ENCODE results near the gene MAMDC2.

The MAMDC2 gene

GRCh38 chr9:70255486-70255885, 211.8 kb downstream of the MAMDC2 start:
- no peaks in the 10 kb centered on the region for H3K27me3 ChIP-seq (ENCODE audit: insufficient read depth, low read length)
- H3K4me1 ChIP-seq (ENCODE audit: insufficient read depth, low read length): peaks cover 14% of the 10 kb centered on the region; the same call in 1 of the 2 replicates
- no peaks in the 10 kb centered on the region for H3K9me3 ChIP-seq (ENCODE audit: insufficient read depth, low read depth, low read length)
- no peaks in the 10 kb centered on the region for H3K36me3 ChIP-seq (ENCODE audit: insufficient read depth, low read length)
- peak overlapping the region; percentile 5; the same call in 1 of the 2 replicates for H3K9ac ChIP-seq (ENCODE audit: low read depth, low read length)
- no peak overlapping the region for H3K4me3 ChIP-seq (ENCODE audit: low read length)
- no peak overlapping the region for H3K27ac ChIP-seq (ENCODE audit: low read depth, low read length)

- 91% methylated on average over 7 of the region's 7 CpGs for WGBS
- no peak overlapping the region for H3K4me3 ChIP-seq (ENCODE audit: low read length)
- H3K27me3 ChIP-seq (ENCODE audit: insufficient read depth, low read length): no peaks in the 10 kb centered on the region
- peaks cover 15% of the 10 kb centered on the region; the same call in 1 of the 2 replicates for H3K4me1 ChIP-seq (ENCODE audit: insufficient read depth, low read length)
- H3K9ac ChIP-seq (ENCODE audit: low read depth, low read length): no peak overlapping the region
- peaks cover 3% of the 10 kb centered on the region; the same call in 1 of the 2 replicates for H3K36me3 ChIP-seq (ENCODE audit: insufficient read depth, low read length)
- H3K9me3 ChIP-seq (ENCODE audit: insufficient read depth, low read depth, low read length): no peaks in the 10 kb centered on the region
- no peak overlapping the region for H3K27ac ChIP-seq (ENCODE audit: low read depth, low read length)
These were observed 212.5 kb downstream of the MAMDC2 start for GRCh38 chr9:70256123-70256551.

- no peaks in the 10 kb centered on the region for H3K27me3 ChIP-seq (ENCODE audit: insufficient read depth, low read length)
- peak overlapping the region; percentile 78; the same call in 1 of the 2 replicates for H3K9ac ChIP-seq (ENCODE audit: low read depth, low read length)
- H3K4me1 ChIP-seq (ENCODE audit: insufficient read depth, low read length): peaks cover 19% of the 10 kb centered on the region
- H3K4me3 ChIP-seq (ENCODE audit: low read length): peak overlapping the region; percentile 86; the same call in 1 of the 2 replicates
- 95% methylated on average over 1 of the region's 3 CpGs for WGBS
- no peaks in the 10 kb centered on the region for H3K9me3 ChIP-seq (ENCODE audit: insufficient read depth, low read depth, low read length)
- peaks cover 16% of the 10 kb centered on the region for H3K36me3 ChIP-seq (ENCODE audit: insufficient read depth, low read length)
- H3K27ac ChIP-seq (ENCODE audit: low read depth, low read length): no peak overlapping the region
These were observed 213.9 kb downstream of the MAMDC2 start for GRCh38 chr9:70257502-70257901.

- Histone ChIP-seq H3K4me3 (ENCODE audit: low read length) (peak overlapping the region; percentile 86), H3K36me3 (ENCODE audit: insufficient read depth, low read length) (peaks cover 22% of the 10 kb centered on the region), H3K27ac (ENCODE audit: low read depth, low read length) (peak overlapping the region; percentile 70), H3K9ac (ENCODE audit: low read depth, low read length) (peak overlapping the region; percentile 78), H3K9me3 (ENCODE audit: insufficient read depth, low read depth, low read length) (no peaks in the 10 kb centered on the region), H3K4me1 (ENCODE audit: insufficient read depth, low read length) (peaks cover 25% of the 10 kb centered on the region), H3K27me3 (ENCODE audit: insufficient read depth, low read length) (no peaks in the 10 kb centered on the region)
- 23% methylated on average over 27 of the region's 27 CpGs for WGBS
These were observed 214.5 kb downstream of the MAMDC2 start for GRCh38 chr9:70257991-70258691.

- H3K4me1 ChIP-seq (ENCODE audit: insufficient read depth, low read length): peaks cover 30% of the 10 kb centered on the region
- peak within 1 kb of the TSS; percentile 70 for H3K27ac ChIP-seq (ENCODE audit: low read depth, low read length)
- H3K9ac ChIP-seq (ENCODE audit: low read depth, low read length): peak within 1 kb of the TSS; percentile 89
- H3K4me3 ChIP-seq (ENCODE audit: low read length): peak within 1 kb of the TSS; percentile 86
- no peaks in the 10 kb centered on the region for H3K9me3 ChIP-seq (ENCODE audit: insufficient read depth, low read depth, low read length)
- peaks cover 25% of the 10 kb centered on the region for H3K36me3 ChIP-seq (ENCODE audit: insufficient read depth, low read length)
- under 1% methylated on average over 75 of the region's 75 CpGs for WGBS
- no peaks in the 10 kb centered on the region for H3K27me3 ChIP-seq (ENCODE audit: insufficient read depth, low read length)
These were observed 215.3 kb downstream of the MAMDC2 start, which contains the start of gene SMC5 for GRCh38 chr9:70258692-70259511. SMC5 (plus strand) TSS chr9:70258978; CDS start chr9:70259079, 101 bp downstream.

- no peaks in the 10 kb centered on the region for H3K27me3 ChIP-seq (ENCODE audit: insufficient read depth, low read length)
- H3K9me3 ChIP-seq (ENCODE audit: insufficient read depth, low read depth, low read length): no peaks in the 10 kb centered on the region
- peaks cover 30% of the 10 kb centered on the region for H3K4me1 ChIP-seq (ENCODE audit: insufficient read depth, low read length)
- WGBS: 5% methylated on average over 9 of the region's 10 CpGs
- no peak overlapping the region; the same call in 1 of the 2 replicates for H3K27ac ChIP-seq (ENCODE audit: low read depth, low read length)
- H3K36me3 ChIP-seq (ENCODE audit: insufficient read depth, low read length): peaks cover 30% of the 10 kb centered on the region
- peak overlapping the region; percentile 86 for H3K4me3 ChIP-seq (ENCODE audit: low read length)
- peak overlapping the region; percentile 89 for H3K9ac ChIP-seq (ENCODE audit: low read depth, low read length)
These were observed 215.8 kb downstream of the MAMDC2 start for GRCh38 chr9:70259512-70259802.

GRCh38 chr9:70260007-70260443, 216.4 kb downstream of the MAMDC2 start:
- no peaks in the 10 kb centered on the region for H3K27me3 ChIP-seq (ENCODE audit: insufficient read depth, low read length)
- WGBS: 91% methylated on average over 30 of the region's 30 CpGs

GRCh38 chr9:70260606-70261005, 217.0 kb downstream of the MAMDC2 start:
- Histone ChIP-seq H3K9me3 (ENCODE audit: insufficient read depth, low read depth, low read length) (no peaks in the 10 kb centered on the region), H3K27me3 (ENCODE audit: insufficient read depth, low read length) (no peaks in the 10 kb centered on the region), H3K36me3 (ENCODE audit: insufficient read depth, low read length) (peaks cover 42% of the 10 kb centered on the region), H3K4me3 (ENCODE audit: low read length) (peak overlapping the region; percentile 86), H3K4me1 (ENCODE audit: insufficient read depth, low read length) (peaks cover 30% of the 10 kb centered on the region), H3K9ac (ENCODE audit: low read depth, low read length) (no peak overlapping the region), H3K27ac (ENCODE audit: low read depth, low read length) (no peak overlapping the region)
- WGBS: 92% methylated on average over 8 of the region's 8 CpGs

More at GRCh38 chr9:70260007-70260443, 216.4 kb downstream of the MAMDC2 start:
- peak overlapping the region; percentile 86 for H3K4me3 ChIP-seq (ENCODE audit: low read length)
- H3K9ac ChIP-seq (ENCODE audit: low read depth, low read length): no peak overlapping the region
- no peak overlapping the region for H3K27ac ChIP-seq (ENCODE audit: low read depth, low read length)
- H3K4me1 ChIP-seq (ENCODE audit: insufficient read depth, low read length): peaks cover 30% of the 10 kb centered on the region
- H3K36me3 ChIP-seq (ENCODE audit: insufficient read depth, low read length): peaks cover 36% of the 10 kb centered on the region
- no peaks in the 10 kb centered on the region for H3K9me3 ChIP-seq (ENCODE audit: insufficient read depth, low read depth, low read length)

GRCh38 chr9:70261131-70261870, 217.7 kb downstream of the MAMDC2 start:
- H3K36me3 ChIP-seq (ENCODE audit: insufficient read depth, low read length): peaks cover 49% of the 10 kb centered on the region
- H3K9me3 ChIP-seq (ENCODE audit: insufficient read depth, low read depth, low read length): no peaks in the 10 kb centered on the region
- H3K4me1 ChIP-seq (ENCODE audit: insufficient read depth, low read length): peaks cover 30% of the 10 kb centered on the region
- peak overlapping the region; percentile 86; the same call in 1 of the 2 replicates for H3K4me3 ChIP-seq (ENCODE audit: low read length)
- no peak overlapping the region for H3K27ac ChIP-seq (ENCODE audit: low read depth, low read length)
- 87% methylated on average over 4 of the region's 4 CpGs for WGBS
- H3K9ac ChIP-seq (ENCODE audit: low read depth, low read length): no peak overlapping the region
- no peaks in the 10 kb centered on the region for H3K27me3 ChIP-seq (ENCODE audit: insufficient read depth, low read length)

- Histone ChIP-seq H3K9ac (ENCODE audit: low read depth, low read length) (no peak overlapping the region), H3K4me3 (ENCODE audit: low read length) (no peak overlapping the region), H3K36me3 (ENCODE audit: insufficient read depth, low read length) (peaks cover 60% of the 10 kb centered on the region), H3K27me3 (ENCODE audit: insufficient read depth, low read length) (no peaks in the 10 kb centered on the region), H3K4me1 (ENCODE audit: insufficient read depth, low read length) (peaks cover 27% of the 10 kb centered on the region), H3K9me3 (ENCODE audit: insufficient read depth, low read depth, low read length) (no peaks in the 10 kb centered on the region), H3K27ac (ENCODE audit: low read depth, low read length) (no peak overlapping the region)
- 91% methylated on average over 2 of the region's 2 CpGs for WGBS
These were observed 218.7 kb downstream of the MAMDC2 start for GRCh38 chr9:70262366-70262765.

Data from HUES64 (cell line).